Prostate gland (tissue), 2 donors: ENCODE measurements around the gene FAM43B. TPM values are rescaled to one million over a fixed set of nuclear protein-coding genes. Genes with fewer than 3 reads are reported as not detected.

Experiments used
- DNase-seq: peaks from one replicate; pipeline ENCODE4 v3.0.0-alpha.2; 2019; ENCODE audit warnings: low spot score
- H3K27ac ChIP-seq, 2 donors: fragments of 200-600 bp; sonication (generic); 2 replicates each; pipeline ENCODE4 v1.5.1; 2017 to 2019
- H3K27me3 ChIP-seq: fragments of 200-600 bp; sonication (generic); replicated peaks from 2 replicates; pipeline ENCODE4 v1.5.1; 2019; ENCODE audit not compliant: insufficient read depth
- H3K36me3 ChIP-seq, 2 donors: fragments of 200-600 bp; sonication (generic); 1 replicate in 1 of 2; 2 replicates in 1 of 2; pipeline versions ENCODE4 v1.5.1 to v1.8.1; 2017 to 2019
- H3K4me1 ChIP-seq: fragments of 200-600 bp; sonication (generic); replicated peaks from 2 replicates; pipeline ENCODE4 v1.5.1; 2019
- H3K4me3 ChIP-seq, 2 donors: fragments of 200-600 bp; sonication (generic); 2 replicates each; pipeline ENCODE4 v1.5.1; 2017 to 2019
- H3K9me3 ChIP-seq: fragments of 200-600 bp; sonication (generic); 2 replicates; pipeline ENCODE4 v1.5.1; 2017
- CTCF ChIP-seq, 4 experiments: fragments of 200-600 bp in 2 of 4; fragments of 450-650 bp in 2 of 4; sonication (generic) in 2 of 4; IDR thresholded peaks; 1 replicate in 3 of 4; 2 replicates in 1 of 4; pipeline ENCODE4 v1.5.1; 2016 to 2019; ENCODE audit warnings: antibody characterized with exemption in 4 of 4, mild to moderate bottlenecking in 2 of 4, moderate library complexity in 2 of 4
- POLR2A ChIP-seq: fragments of 450-650 bp; IDR thresholded peaks from one replicate; pipeline ENCODE4 v1.6.1; 2016; ENCODE audit warnings: antibody characterized with exemption, mild to moderate bottlenecking
- POLR2AphosphoS5 ChIP-seq: sonication (generic); formaldehyde crosslinking; IDR thresholded peaks from one replicate; pipeline ENCODE4 v1.6.1; 2017; ENCODE audit warnings: antibody characterized with exemption
- WGBS: methylation state at CpG from one replicate; pipeline ENCODE4 v1.1.5; 2018; 5-methylcytosine and 5-hydroxymethylcytosine counted together
- intact Hi-C: fragments of 100-400 bp; cut with DNase I; formaldehyde crosslinking; loops from one replicate; pipeline ENCODE4 v1.14.2; 2022
- total RNA-seq, 2 donors: library from RNA; depleted of rRNA; stranded (reverse); fragments of >200 nt; gene quantifications; one replicate each; pipeline ENCODE4 v1.1.0, GENCODE V29; 2016

The FAM43B gene
- total RNA-seq, 2 donors from 2014 or later: 0.68 to 0.85 TPM

- intact Hi-C loops: no loop called here
- WGBS: 88% methylated on average over 3 of the region's 3 CpGs
- no peaks in the 10 kb centered on the region for H3K4me1 ChIP-seq
Measured at GRCh38 chr1:20546637-20547036, 5.7 kb upstream of the FAM43B start.

DNA sequence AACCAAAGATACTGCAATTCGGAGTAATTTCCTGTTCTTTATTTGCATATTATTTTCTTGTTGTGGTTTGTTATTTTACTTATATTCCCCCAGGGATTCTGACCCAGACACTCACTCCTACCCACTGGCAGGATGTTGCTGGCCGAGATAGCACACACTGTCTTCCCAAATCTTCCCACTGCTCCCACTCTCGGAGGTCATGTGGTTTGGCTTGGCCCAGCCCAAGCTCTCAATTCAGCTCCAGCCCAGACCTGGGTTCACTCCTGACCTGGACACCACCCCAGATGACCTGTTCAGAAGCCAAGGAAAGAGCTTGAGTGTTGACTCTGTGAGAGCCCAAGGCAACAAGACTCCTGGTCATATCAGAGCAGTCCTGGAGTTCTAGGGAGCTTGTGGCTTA lies 1.2 kb upstream of the FAM43B start:
- 86% methylated on average over 3 of the region's 3 CpGs for WGBS
- no peak for TF ChIP-seq POLR2A
- intact Hi-C loops: no loop called here
- H3K27me3 ChIP-seq: peaks cover 25% of the 10 kb centered on the region
- H3K27ac ChIP-seq: no peak overlapping the region
- H3K4me3 ChIP-seq: no peak overlapping the region
- DNase-seq: no peak
- H3K4me1 ChIP-seq: peaks cover 4% of the 10 kb centered on the region
- H3K36me3 ChIP-seq: no peaks in the 10 kb centered on the region
- H3K9me3 ChIP-seq: no peaks in the 10 kb centered on the region

More at GRCh38 chr1:20546637-20547036, 5.7 kb upstream of the FAM43B start:
- Histone ChIP-seq H3K4me3 (no peak overlapping the region), H3K36me3 (no peaks in the 10 kb centered on the region), H3K27ac (no peak overlapping the region), H3K27me3 (peaks cover 2% of the 10 kb centered on the region), H3K9me3 (no peaks in the 10 kb centered on the region)
- DNase-seq: no peak
- TF ChIP-seq POLR2AphosphoS5 (no peak), POLR2A (no peak), CTCF (IDR thresholded peaks at IDR 0.05) (no peak)

DNA sequence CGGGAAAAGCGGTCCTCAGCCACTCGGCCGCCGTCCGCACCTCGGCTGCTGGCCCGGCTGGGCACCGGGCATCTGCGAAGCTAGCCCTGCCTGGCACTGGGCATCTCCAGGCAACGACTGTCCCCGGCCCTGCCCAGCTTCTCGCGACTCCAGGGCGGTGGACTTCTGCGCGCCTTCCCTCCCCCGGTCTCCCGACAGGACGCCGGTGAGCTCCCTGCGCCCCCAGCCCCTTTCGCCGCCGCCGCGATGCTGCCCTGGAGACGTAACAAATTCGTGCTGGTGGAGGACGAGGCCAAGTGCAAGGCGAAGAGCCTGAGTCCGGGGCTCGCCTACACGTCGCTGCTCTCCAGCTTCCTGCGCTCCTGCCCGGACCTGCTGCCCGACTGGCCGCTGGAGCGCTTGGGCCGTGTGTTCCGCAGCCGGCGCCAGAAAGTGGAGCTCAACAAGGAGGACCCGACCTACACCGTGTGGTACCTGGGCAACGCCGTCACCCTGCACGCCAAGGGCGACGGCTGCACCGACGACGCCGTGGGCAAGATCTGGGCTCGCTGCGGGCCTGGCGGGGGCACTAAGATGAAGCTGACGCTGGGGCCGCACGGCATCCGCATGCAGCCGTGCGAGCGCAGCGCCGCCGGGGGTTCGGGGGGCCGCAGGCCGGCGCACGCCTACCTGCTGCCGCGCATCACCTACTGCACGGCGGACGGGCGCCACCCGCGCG lies 514 bp downstream of the FAM43B start:
- intact Hi-C loops: no loop called here
- Histone ChIP-seq H3K36me3 (no peaks in the 10 kb centered on the region), H3K4me1 (peaks cover 4% of the 10 kb centered on the region), H3K4me3 (peak overlapping the region; percentile 8 to 23), H3K27me3 (peaks cover 28% of the 10 kb centered on the region), H3K27ac (no peak overlapping the region), H3K9me3 (no peaks in the 10 kb centered on the region)
- DNase-seq: no peak
- TF ChIP-seq CTCF (IDR thresholded peaks at IDR 0.05) (no peak), POLR2A (no peak), POLR2AphosphoS5 (no peak)
- under 1% methylated on average over 78 of the region's 82 CpGs for WGBS

DNA sequence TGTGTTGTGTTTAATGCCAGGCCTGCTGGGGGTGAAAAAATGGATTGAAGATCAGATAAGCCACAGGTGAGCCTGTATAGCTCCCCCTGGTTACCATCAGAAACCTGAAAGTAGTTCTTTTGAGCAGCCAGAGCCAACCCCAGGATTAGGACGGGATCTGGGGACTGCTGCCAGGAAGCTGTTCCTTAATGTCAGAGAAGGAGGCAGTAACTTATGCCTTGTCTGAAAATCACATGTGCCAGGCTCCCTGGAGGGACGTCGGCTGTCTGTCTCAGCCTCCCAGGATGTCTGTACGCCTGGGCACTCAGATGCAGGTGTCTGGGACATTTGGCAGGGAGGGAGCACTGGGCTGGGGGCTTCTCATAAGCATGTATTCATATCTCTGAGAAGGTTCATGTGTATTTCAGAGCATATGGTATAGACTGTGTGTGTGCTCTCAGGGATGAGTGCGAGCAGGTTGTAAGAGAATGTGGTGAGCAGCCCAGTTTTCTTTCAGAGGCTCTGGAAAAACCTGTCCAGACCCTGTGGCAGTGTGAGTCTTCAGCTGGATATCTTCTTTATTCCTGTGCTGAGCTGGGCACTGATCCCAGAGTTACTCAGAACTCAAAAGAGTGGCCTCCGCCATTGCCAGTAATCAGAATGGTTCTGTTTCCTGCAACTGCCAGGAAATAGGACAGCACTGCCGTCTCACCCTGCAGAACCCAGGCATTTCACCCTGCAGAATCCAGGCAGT lies 2.8 kb downstream of the FAM43B start:
- 28% methylated on average over 7 of the region's 7 CpGs for WGBS
- peaks cover 4% of the 10 kb centered on the region for H3K4me1 ChIP-seq
- no peak overlapping the region for H3K27ac ChIP-seq
- no peak for DNase-seq
- TF ChIP-seq POLR2AphosphoS5 (no peak), POLR2A (no peak), CTCF (IDR thresholded peaks at IDR 0.05) (no peak)
- peaks cover 26% of the 10 kb centered on the region for H3K27me3 ChIP-seq
- H3K4me3 ChIP-seq: no peak overlapping the region
- no peaks in the 10 kb centered on the region for H3K36me3 ChIP-seq
- H3K9me3 ChIP-seq: no peaks in the 10 kb centered on the region
- intact Hi-C loops: no loop called here

- intact Hi-C loops: no loop called here
- Histone ChIP-seq H3K9me3 (no peaks in the 10 kb centered on the region), H3K36me3 (no peaks in the 10 kb centered on the region), H3K27me3 (peaks cover 26% of the 10 kb centered on the region), H3K4me1 (peaks cover 4% of the 10 kb centered on the region), H3K4me3 (no peak overlapping the region), H3K27ac (no peak overlapping the region)
- no peak for DNase-seq
- no peak for TF ChIP-seq POLR2A
- TF ChIP-seq POLR2AphosphoS5: no peak
- no peak for TF ChIP-seq CTCF (IDR thresholded peaks at IDR 0.05)
- 55% methylated on average over 4 of the region's 4 CpGs for WGBS
Measured at GRCh38 chr1:20555758-20556120, 3.4 kb downstream of the FAM43B start.
